BE2C (cell line): ENCODE results near the gene FIGNL2.

Experiments
- DNase-seq: peaks from one replicate; pipeline ENCODE4 v3.0.0-alpha.2; 2020
- H3K27me3 ChIP-seq: fragments of 250-450 bp; sonication (Bioruptor Pico); 2 replicates; pipeline ENCODE4 v1.5.1; 2020; ENCODE audit warnings: mild to moderate bottlenecking
- H3K36me3 ChIP-seq: fragments of 250-450 bp; sonication (Bioruptor Pico); 2 replicates; pipeline ENCODE4 v1.5.1; 2020; ENCODE audit warnings: mild to moderate bottlenecking
- H3K4me1 ChIP-seq: fragments of 250-450 bp; sonication (Bioruptor Pico); 2 replicates; pipeline ENCODE4 v1.5.1; 2020
- H3K4me3 ChIP-seq: 2 replicates; pipeline ENCODE4 v1.5.1; 2011; ENCODE audit warnings: low read depth, low read length
- H3K9me3 ChIP-seq: fragments of 250-450 bp; sonication (Bioruptor Pico); 2 replicates; pipeline ENCODE4 v1.5.1; 2020
- CTCF ChIP-seq: IDR thresholded peaks from 2 replicates; pipeline ENCODE4 v1.5.1; 2012; ENCODE audit warnings: mild to moderate bottlenecking, low read depth, low read length

FIGNL2 gene

DNA sequence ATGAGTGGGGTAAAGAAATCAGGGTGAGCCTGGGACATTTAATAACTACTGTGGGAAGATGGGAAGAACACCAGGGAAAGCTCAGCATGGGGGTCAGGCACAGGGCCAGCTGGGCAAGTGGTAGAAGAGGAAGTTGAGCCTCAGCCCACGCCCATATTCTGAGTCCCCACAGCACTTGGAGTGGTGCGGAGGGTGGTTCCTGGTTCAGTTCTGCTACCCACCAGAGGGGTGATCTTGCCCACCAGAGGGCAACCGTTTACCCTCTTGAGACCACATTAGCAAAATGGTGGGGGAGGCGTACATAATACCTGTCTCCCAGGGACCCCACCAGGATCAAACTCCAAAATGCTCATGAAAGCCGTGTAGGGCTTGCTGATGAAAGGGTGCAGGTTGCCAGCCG, 22.6 kb upstream of the FIGNL2 start:
- Histone ChIP-seq H3K4me3 (no peak overlapping the region), H3K27me3 (no peaks in the 10 kb centered on the region), H3K36me3 (no peaks in the 10 kb centered on the region), H3K4me1 (peaks cover 14% of the 10 kb centered on the region), H3K9me3 (no peaks in the 10 kb centered on the region)
- DNase-seq = no peak
- TF ChIP-seq CTCF = 0 out of 2 replicates have a peak, but pooled peaks have one; percentile 1

GRCh38 chr12:51870504-51870903, 22.0 kb upstream of the FIGNL2 start:
- H3K4me3 ChIP-seq = no peak overlapping the region
- no peak for TF ChIP-seq CTCF
- no peaks in the 10 kb centered on the region for H3K36me3 ChIP-seq
- no peaks in the 10 kb centered on the region for H3K9me3 ChIP-seq
- H3K4me1 ChIP-seq = peaks cover 14% of the 10 kb centered on the region
- DNase-seq = no peak
- H3K27me3 ChIP-seq = no peaks in the 10 kb centered on the region

DNA sequence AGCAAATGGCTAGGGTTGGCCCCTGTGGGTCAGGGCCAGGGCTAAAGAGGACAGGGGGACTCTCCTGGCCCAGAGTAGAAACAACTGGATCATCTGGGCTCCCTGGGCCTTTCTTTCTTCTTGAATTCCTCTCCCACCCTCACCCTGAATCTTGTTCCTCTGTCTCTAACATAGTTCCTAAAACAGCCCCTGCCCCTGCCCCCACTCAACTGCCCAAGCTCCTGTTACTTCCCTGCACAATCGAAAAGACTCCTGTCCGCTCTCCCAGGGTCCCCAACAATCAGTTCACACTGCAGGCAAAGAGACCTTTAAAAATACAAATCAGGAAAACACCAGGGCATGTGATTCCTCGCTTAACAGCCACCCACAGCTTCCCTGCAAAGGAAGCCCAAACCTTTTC, 21.4 kb upstream of the FIGNL2 start:
- Histone ChIP-seq H3K4me1 (peaks cover 14% of the 10 kb centered on the region), H3K4me3 (no peak overlapping the region), H3K9me3 (no peaks in the 10 kb centered on the region), H3K27me3 (no peaks in the 10 kb centered on the region), H3K36me3 (no peaks in the 10 kb centered on the region)
- no peak for TF ChIP-seq CTCF
- no peak for DNase-seq

GRCh38 chr12:51869496-51869865, 21.0 kb upstream of the FIGNL2 start:
- H3K27me3 ChIP-seq = no peaks in the 10 kb centered on the region
- peaks cover 14% of the 10 kb centered on the region for H3K4me1 ChIP-seq
- TF ChIP-seq CTCF = no peak
- no peaks in the 10 kb centered on the region for H3K9me3 ChIP-seq
- no peaks in the 10 kb centered on the region for H3K36me3 ChIP-seq
- peak overlapping the region; percentile 73 for H3K4me3 ChIP-seq
- no peak for DNase-seq

GRCh38 chr12:51868821-51869495, 20.4 kb upstream of the FIGNL2 start:
- peaks cover 14% of the 10 kb centered on the region for H3K4me1 ChIP-seq
- no peaks in the 10 kb centered on the region for H3K9me3 ChIP-seq
- H3K36me3 ChIP-seq = no peaks in the 10 kb centered on the region
- no peak for TF ChIP-seq CTCF
- H3K4me3 ChIP-seq = peak overlapping the region; percentile 73
- no peaks in the 10 kb centered on the region for H3K27me3 ChIP-seq
- peak; percentile 74 for DNase-seq

- H3K36me3 ChIP-seq = no peaks in the 10 kb centered on the region
- no peaks in the 10 kb centered on the region for H3K27me3 ChIP-seq
- no peaks in the 10 kb centered on the region for H3K9me3 ChIP-seq
- no peak for TF ChIP-seq CTCF
- no peak for DNase-seq
- no peak overlapping the region for H3K4me3 ChIP-seq
- peaks cover 14% of the 10 kb centered on the region for H3K4me1 ChIP-seq
These were observed 19.4 kb upstream of the FIGNL2 start for GRCh38 chr12:51867796-51868428.
